Fibroblast of the aortic adventitia (primary cell): ENCODE results near the gene RIT1. TPM values are rescaled to one million over a fixed set of nuclear protein-coding genes. Genes with fewer than 3 reads are reported as not detected.
"Not testable (repeated sequence)": the region's sequence is repeated elsewhere in the genome, so short reads cannot be mapped to it uniquely, and the experiment has no call there.

ENCODE experiments used
- DNase-seq: peaks from one replicate; pipeline ENCODE4 v3.0.0-alpha.2; 2010; ENCODE audit warnings: low read depth
- H3K4me3 ChIP-seq: 2 replicates; pipeline ENCODE4 v1.5.1; 2011; ENCODE audit warnings: low read depth, mild to moderate bottlenecking, control low read depth, low read length, moderate library complexity
- total RNA-seq: library from RNA; depleted of rRNA; stranded (reverse); fragments of >200 nt; gene quantifications from 2 replicates; pipeline ENCODE4 v1.2.3, GENCODE V29; 2012; ENCODE audit warnings: low replicate concordance
- TF ChIP-seq, protein P1 (sequence below): IDR thresholded peaks from 2 replicates; pipeline ENCODE4 v1.5.1; 2011; ENCODE audit warnings: mild to moderate bottlenecking, low read length, control low read depth, inconsistent platforms; ENCODE audit not compliant: insufficient read depth

Gene RIT1
- total RNA-seq, 1 donor: 33.7 TPM

DNA sequence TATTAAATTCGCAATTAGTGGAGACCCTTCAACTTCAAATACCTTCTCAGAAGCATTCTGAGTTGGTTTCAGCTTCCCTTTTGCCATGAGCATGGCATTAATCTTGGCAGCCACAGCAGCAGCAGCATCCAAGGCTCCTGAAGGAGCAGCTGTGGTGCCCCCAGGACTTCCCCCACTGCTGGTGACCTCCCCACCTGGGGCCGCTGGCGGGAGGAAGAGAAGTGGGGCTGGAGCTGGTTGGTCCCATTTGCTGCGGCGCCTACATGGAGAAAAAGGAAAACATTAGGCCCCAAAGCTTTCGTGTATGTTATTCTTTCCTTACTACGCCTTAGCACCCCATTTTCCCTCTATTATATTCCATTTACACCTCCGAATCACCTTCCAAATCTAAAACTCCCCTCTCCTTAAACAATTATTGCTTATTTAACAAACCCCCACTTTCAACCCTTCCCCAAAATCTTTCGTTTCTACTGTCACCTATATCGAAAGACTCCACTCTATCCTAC, 22.5 kb upstream of the RIT1 start:
- DNase-seq: no peak
- peak overlapping the region; percentile 93 for H3K4me3 ChIP-seq
- TF ChIP-seq, protein P1, sequence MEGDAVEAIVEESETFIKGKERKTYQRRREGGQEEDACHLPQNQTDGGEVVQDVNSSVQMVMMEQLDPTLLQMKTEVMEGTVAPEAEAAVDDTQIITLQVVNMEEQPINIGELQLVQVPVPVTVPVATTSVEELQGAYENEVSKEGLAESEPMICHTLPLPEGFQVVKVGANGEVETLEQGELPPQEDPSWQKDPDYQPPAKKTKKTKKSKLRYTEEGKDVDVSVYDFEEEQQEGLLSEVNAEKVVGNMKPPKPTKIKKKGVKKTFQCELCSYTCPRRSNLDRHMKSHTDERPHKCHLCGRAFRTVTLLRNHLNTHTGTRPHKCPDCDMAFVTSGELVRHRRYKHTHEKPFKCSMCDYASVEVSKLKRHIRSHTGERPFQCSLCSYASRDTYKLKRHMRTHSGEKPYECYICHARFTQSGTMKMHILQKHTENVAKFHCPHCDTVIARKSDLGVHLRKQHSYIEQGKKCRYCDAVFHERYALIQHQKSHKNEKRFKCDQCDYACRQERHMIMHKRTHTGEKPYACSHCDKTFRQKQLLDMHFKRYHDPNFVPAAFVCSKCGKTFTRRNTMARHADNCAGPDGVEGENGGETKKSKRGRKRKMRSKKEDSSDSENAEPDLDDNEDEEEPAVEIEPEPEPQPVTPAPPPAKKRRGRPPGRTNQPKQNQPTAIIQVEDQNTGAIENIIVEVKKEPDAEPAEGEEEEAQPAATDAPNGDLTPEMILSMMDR: no peak

GRCh38 chr1:155932487-155932886, 21.3 kb upstream of the RIT1 start:
- TF ChIP-seq, protein P1: no peak
- no peak overlapping the region for H3K4me3 ChIP-seq
- DNase-seq: peak; percentile 35

DNA sequence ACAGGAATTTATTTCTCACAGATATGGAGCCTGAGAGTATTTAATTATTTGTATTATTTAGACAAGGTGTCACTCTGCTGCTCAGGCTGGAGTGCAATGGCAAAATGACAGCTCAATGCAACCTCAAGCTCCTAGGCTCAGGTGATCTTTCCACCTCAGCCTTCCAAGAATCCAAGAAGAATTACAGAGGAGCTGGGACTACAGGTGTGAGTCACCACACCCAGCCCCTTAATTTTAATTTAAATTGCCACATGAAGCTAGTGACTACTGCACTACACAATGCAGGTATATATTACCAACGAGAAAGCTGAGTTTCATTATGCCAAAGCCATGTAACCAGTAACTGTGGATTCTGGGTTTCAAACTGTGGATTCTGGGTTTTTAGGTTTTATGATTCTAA, 20.9 kb upstream of the RIT1 start:
- TF ChIP-seq, protein P1: no peak
- DNase-seq: no peak
- peak overlapping the region; percentile 4 for H3K4me3 ChIP-seq

DNA sequence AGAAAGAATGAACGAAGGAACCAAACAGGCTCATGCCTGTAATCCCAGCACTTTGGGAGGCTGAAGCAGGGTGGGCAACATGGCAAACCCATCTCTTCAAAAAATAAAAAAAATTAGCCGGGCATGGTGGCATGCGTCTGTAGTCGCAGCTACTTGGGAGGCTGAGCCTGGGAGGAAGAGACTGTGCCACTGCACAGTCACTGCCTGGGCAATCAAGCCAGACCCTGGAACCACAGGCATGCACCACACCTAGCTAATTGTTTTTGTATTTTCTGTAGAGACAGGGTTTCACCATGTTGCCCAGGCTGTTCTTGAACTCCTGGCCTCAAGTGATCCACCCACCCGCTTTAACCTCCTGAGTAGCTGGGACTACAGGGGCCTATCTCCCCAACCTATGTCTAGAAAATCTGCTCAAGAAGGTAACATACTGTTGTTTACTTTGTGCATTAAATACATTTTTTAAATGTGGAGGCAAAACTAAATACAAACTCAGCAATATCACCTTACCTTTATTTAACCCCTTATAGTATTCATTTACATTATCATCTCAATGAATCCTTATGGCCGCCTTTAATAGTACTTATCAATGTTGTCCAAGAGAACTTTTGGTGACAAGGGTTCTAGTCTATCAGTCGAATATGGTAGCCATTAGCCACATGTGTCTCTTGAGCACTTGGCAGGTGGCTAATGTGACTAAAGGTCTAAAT, 20.3 kb upstream of the RIT1 start:
- H3K4me3 ChIP-seq: peak overlapping the region; percentile 35
- peak; percentile 28 for DNase-seq
- TF ChIP-seq, protein P1: no peak

DNA sequence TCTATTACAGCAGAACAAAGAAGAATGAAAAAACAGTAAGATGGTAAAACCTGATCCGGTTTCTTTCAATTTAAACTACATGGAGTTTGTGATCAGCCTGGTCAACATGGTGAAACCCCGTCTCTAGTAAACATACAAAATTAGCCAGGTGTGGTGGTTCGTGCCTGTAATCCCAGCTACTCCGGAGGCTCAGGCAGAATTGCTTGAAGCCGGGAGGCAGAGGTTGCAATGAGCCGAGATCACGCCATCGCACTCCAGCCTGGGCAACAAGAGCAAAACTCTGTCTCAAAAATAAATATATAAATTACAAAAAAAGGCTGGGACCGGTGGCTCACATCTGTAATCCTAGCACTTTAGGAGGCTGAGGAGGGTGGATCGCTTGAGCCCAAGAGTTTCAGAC, 19.6 kb upstream of the RIT1 start:
- H3K4me3 ChIP-seq, DNase-seq: not testable (repeated sequence)

GRCh38 chr1:155929057-155929456, 17.9 kb upstream of the RIT1 start:
- DNase-seq: peak; percentile 46
- TF ChIP-seq, protein P1: no peak
- H3K4me3 ChIP-seq: no peak overlapping the region

DNA sequence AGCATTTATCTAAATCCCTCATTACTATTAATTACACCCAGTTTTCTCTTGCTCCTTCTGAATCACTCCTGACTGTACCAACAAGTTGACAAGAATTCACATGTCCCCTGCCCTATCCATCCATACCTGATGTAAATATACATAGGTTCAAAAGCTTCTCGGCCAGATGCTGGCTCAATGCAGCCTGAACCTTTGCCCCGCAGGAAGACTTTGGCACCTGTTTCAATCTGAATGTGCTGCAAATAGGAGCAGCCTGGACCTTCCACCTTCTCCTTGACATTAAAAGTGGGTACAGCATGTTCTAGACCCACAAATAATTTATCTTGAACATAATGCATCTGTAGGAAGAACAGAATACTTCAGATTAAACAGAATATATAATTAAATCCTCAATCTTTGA, 14.4 kb upstream of the RIT1 start:
- DNase-seq: no peak
- H3K4me3 ChIP-seq: no peak overlapping the region
- TF ChIP-seq, protein P1: no peak
